Prostate gland (tissue), 2 donors: Measurements from ENCODE around the gene OGN.

ENCODE experiments used
- POLR2A ChIP-seq: fragments of 450-650 bp; IDR thresholded peaks from one replicate; pipeline ENCODE4 v1.6.1; 2016; ENCODE audit warnings: antibody characterized with exemption, mild to moderate bottlenecking
- POLR2AphosphoS5 ChIP-seq: sonication (generic); formaldehyde crosslinking; IDR thresholded peaks from one replicate; pipeline ENCODE4 v1.6.1; 2017; ENCODE audit warnings: antibody characterized with exemption
- TF ChIP-seq, protein P1 (sequence below), 4 experiments: fragments of 200-600 bp in 2 of 4; fragments of 450-650 bp in 2 of 4; sonication (generic) in 2 of 4; IDR thresholded peaks; 1 replicate in 3 of 4; 2 replicates in 1 of 4; pipeline ENCODE4 v1.5.1; 2016 to 2019; ENCODE audit warnings: antibody characterized with exemption in 4 of 4, mild to moderate bottlenecking in 2 of 4, moderate library complexity in 2 of 4

DNA sequence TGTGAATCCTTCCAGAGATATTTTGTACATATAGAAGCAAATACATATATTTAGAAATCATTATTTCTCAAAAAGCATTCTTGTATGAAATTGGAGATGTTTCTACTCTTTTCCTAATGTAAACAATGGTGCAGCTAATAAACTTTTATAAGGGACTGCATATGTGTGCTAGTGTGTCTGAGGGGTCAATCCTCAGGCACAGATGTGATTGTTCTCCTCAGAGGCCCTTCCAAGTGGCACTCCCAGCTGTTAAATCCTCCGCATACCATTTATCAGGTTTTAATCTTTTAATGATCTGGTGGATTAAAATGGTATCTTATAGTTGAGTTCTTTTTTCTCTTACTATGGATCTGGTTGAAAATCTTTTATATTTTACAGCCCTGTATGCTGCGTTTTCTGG lies 25.5 kb upstream of the OGN start:
- TF ChIP-seq POLR2AphosphoS5, result no peak
- TF ChIP-seq, protein P1, sequence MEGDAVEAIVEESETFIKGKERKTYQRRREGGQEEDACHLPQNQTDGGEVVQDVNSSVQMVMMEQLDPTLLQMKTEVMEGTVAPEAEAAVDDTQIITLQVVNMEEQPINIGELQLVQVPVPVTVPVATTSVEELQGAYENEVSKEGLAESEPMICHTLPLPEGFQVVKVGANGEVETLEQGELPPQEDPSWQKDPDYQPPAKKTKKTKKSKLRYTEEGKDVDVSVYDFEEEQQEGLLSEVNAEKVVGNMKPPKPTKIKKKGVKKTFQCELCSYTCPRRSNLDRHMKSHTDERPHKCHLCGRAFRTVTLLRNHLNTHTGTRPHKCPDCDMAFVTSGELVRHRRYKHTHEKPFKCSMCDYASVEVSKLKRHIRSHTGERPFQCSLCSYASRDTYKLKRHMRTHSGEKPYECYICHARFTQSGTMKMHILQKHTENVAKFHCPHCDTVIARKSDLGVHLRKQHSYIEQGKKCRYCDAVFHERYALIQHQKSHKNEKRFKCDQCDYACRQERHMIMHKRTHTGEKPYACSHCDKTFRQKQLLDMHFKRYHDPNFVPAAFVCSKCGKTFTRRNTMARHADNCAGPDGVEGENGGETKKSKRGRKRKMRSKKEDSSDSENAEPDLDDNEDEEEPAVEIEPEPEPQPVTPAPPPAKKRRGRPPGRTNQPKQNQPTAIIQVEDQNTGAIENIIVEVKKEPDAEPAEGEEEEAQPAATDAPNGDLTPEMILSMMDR (IDR thresholded peaks at IDR 0.05), result no peak
- no peak for TF ChIP-seq POLR2A
